GM21515 (cell line): ENCODE measurements around the gene CCNYL1.
A peak's percentile ranks its signal among the peaks of the same experiment; 100 is the strongest.
"Not testable (repeated sequence)": the region's sequence is repeated elsewhere in the genome, so short reads cannot be mapped to it uniquely, and the experiment has no call there.

Source experiments
- ATAC-seq: cut with Tn5 transposase; IDR thresholded peaks from one replicate; pipeline ENCODE4 v1.9.1; 2021; ENCODE audit not compliant: unreplicated experiment

The CCNYL1 gene

DNA sequence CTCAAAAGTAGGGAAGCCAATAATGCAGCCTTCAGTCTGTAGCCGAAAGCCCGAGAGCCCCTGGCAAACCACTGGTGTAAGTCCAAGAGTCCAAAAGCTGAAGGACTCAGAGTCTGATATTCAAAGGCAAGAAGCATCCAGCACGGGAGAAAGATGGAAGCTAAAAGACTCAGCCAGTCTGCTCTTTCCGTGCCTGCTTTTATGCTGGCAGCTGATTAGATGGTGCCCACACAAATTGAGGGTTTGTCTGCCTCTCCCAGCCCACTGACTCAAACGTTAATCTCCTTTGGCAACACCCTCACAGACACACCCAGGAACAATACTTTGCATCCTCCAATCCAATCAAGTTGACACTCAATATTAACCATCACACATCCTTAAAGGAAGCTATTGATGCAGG is 14.5 kb upstream of the CCNYL1 start:
- ATAC-seq, result not testable (repeated sequence)

DNA sequence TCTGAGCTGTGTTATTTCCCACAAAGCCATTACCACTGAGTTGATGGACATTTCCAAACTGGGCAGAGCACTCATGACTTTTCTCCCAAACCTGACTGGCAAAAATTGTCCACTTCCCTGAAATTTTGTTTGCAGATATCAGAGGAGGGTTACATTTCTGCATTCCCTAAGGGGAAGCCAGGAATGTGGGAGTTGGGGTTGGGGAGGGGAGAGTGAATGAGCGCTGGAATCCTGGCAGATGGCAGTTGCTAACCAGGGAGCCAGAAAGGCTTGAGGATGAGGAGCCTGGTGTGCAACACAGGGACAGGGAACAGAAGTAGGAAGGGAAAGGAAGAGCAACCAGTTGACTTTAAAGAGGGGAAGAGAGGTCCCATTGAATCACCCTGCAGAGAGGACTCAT is 14.0 kb upstream of the CCNYL1 start:
- ATAC-seq, result no peak

DNA sequence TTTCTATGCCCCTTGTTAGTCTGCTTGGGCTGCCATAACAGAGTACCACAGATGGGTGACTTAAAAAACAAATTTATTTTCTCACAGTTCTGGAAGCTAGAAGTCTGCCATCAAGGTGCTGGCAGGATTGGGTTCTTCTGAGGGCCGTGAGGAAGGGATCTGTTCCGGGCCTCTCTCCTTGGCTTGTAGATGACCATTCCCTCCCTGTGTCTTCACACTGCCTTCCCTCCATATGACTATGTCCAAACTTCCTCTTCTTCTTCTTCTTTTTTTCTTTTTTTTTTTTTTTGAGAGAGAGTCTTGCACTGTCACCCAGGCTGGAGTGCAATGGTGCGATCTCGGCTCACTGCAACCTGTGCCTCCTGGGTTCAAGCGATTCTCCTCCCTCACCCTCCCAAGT is 13.1 kb upstream of the CCNYL1 start:
- no peak for ATAC-seq

DNA sequence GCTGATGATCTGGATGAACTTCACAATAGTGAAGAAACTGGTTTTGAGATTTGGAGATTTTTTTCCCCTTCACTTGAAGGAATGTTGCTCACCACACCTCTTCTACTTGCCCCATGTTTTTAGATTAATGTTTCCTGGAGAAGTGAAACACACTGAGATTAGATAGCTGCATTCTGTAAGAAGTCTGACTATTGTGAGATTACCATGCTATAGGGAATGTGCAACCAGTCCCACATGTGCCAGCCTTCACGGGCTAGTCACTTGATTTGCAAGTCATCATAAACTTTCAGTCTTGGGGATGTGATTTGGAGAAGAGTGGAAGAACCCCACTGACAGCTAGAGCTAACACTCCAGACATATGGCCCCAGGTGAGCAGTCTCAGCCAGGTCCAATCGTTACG is 7.4 kb upstream of the CCNYL1 start:
- no peak for ATAC-seq

DNA sequence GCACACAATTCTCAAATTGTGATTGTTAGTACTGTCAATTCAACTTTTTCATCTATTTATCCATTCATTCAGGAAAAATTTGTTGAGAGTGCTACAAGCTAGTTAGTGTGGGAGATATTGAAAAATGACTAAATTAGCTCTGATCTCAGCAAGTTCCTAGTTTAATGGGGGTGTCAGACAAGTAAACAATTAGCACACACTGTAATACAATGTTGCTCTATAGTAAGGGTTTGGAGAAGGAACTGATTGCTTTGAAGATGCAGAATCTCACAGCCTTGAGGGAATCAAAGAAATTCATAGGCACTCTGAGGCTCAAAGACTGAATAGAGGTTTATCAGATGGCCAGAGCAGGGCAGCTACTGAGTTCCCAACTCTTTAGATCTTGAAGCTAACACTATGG is 6.8 kb upstream of the CCNYL1 start:
- ATAC-seq, result no peak

DNA sequence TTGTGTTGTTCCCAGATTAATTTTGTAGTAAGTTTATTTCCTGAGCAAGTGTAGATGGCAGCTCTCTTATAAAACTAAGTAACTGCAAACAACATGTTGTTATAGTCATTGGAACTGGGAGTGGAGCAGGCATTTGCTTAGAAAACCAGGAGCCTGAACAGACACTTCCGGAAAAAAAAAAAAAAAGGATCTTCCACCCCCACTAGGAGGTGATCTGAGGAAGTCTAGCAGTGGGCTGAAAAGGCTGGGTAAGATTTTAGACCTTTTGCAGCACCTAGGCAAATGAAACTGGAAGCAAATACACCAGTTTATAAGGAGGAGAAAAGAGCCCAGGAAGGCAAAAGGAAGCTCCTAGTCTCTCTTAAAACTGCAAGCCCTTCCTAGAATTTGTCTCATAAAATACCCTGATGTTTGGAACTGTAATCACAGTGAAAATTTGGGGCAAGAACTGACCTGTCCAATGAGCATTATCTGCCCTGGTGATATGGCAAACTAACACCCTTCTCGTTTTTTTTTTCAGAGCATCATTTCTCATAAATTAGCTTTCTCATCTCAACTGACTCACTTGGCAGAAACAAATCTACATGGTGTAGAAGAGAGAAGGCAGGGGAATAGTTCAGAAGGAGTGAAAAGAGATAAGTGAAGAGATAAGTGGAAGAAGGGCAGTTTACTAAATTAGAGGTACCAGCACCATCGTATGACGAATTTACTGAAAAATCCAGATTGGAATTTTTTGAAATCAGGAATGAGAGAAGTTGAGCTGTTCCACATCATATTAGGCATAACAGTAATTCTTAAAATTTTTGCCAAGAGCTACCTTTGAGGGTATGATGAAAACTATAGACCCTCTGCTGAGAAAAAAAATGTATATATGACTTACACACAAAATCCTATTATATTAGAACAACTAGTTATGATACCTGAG is 4.2 kb upstream of the CCNYL1 start:
- ATAC-seq, result no peak

DNA sequence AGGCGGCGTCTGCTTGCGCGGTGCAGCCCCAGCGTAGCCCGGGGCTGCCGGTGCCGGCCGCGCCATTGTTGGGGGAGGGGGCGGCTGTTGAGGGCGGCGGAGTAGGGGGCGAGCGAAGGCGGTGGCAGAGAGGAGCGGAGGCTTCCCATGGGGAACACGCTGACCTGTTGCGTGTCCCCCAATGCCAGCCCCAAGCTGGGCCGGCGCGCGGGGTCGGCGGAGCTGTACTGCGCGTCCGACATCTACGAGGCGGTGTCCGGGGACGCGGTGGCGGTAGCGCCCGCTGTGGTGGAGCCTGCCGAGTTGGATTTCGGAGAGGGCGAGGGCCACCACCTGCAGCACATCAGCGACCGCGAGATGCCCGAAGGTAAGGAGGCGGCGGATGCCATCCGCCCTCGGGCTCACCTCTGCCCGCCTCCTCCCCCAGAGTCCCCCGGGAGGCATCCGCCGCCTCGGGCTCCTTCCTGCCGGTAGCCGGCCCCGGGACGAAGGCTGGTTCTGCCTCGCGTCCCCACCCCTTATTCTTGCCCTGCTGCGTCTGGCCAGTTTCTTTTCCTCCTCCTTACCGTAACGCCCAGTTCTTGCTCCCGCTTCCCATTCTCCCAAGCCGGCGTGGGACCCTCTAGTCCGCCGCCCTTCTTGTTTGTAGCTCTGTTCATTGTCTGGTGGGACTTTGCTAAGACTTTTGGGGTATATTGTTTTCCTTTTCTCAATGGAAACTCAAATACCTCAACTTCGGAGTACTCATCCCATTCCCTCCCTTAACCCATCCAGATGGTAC is 500 bp downstream of the CCNYL1 start:
- peak; percentile 21 for ATAC-seq

DNA sequence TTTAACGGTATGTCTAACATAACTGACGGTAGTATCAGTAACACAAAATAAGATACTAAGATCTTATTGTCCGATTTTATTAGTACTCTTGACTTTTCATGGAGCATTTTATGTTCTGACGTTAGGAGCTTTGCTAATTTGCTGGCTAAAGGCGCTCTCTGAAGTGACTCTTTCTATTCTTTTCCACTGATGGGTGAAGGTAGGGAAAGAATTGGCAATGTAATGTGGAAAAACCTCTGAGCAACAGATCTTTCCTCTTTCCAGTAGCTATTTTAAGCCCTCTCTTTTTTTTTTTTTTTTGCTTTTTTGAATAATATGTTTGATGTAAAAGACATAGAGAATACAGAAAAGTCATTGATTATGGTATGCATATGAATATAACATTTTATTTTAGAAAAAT is 4.6 kb downstream of the CCNYL1 start:
- no peak for ATAC-seq

DNA sequence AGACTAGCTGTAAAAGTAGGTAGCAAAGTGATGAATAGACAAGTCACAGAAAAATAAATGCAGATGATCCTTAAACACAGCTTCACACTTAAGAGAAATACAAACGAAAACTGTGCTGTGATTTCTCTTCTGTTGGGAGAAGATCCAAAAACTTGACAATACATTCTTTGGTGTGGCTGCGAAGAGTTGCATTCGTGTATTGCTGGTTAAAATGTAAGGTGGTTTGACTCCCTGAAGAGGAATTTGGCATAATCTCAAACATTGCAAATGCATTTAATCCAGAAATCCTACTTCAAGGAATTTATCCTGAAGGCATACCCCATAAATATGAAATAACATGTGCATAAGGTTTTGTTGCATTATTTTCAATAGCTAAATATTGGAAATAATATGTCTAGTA is 7.1 kb downstream of the CCNYL1 start:
- ATAC-seq, result no peak

DNA sequence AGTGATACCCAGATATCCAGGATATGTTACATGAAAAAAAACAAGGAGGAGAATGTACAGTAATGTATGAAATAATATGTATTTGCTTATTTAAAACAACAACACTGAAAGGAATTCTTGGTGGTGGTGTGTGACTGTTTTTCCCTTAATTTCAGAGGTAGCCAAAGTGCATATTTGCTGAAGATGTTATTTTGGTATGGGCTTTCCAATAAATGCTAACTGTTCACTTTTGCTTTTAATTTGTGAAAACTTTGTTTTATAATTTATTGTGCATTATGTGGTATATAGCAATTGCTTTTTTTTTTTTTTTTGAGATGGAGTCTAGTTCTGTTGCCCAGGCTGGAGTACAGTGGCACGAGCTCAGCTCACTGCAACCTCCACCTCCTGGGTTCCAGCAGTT is 7.6 kb downstream of the CCNYL1 start:
- no peak for ATAC-seq

DNA sequence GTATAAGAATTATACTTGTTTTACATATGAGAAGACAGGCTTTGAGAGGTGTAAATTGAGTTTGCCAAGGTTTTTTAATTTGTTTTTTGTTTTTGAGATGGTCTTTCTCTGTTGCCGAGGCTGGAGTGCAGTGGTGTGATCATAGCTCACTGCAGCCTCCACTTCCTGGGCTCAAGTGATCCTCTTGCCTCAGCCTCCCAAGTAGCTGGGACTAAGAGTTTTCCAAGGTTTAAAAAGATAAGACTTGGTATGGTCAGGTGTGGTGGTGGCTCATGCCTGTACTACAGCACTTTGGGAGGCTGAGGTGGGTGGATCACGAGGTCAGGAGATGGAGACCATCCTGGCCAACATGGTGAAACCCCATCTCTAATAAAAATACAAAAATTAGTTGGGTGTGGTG is 8.2 kb downstream of the CCNYL1 start:
- not testable (repeated sequence) for ATAC-seq

DNA sequence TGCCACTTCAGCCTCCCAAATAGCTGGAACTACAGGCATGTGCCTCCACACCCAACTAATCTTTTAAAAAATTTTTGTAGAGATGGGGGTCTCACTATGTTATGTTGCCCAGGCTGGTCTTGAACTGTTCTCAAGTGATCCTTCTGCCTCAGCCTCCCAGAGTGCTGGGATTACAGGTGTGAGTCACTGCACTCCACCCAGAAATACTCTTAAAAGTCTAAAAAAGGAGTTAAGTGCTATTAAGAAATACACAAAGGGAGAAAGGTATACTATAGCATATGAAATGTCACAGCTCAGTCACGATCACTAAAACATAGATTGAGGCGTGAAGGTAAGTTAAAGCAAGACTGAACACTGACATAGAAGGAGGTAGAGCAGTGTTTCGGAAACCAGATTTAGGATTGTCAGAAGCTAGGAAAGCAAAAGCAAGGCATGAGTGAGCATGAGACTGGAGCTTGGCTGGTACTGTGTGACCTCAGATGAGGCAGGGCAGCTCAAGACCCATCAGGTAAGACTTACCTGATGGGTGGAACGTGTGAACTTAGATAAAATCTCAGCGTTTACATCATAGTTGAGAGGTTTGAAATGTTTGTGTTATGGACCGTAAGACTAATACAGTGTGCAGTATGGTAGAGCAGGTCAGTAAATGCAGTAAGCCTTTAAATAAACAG is 9.2 kb downstream of the CCNYL1 start:
- no peak for ATAC-seq

DNA sequence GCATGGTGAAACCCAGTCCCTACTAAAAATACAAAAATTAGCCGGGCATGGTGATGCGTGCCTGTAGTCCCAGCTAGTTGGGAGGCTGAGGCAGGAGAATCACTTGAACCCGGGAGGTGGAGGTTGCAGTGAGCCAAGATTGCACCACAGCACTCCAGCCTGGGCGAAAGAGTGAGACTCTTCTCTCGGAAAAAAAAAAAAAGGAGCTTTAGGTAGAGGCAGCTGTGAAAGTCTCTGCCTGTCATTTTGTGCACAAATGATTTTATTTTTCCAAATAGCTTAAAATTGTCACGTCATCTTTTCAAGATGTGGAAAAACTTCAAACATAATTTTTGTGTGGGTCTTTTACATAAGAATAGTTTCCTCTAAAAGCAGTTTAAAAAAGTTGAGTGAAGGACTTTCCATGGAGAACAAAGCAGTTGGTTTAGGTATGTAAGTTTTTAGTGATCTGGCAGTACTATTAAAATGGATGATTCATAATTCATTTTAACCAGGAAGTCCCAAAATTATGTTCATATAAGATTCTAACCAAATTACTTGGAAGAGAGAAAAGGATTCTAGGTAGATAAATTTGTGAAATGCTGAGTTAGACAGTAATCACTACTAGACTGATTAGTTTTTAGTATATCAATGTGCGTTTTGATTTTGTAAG is 11.5 kb downstream of the CCNYL1 start:
- no peak for ATAC-seq

DNA sequence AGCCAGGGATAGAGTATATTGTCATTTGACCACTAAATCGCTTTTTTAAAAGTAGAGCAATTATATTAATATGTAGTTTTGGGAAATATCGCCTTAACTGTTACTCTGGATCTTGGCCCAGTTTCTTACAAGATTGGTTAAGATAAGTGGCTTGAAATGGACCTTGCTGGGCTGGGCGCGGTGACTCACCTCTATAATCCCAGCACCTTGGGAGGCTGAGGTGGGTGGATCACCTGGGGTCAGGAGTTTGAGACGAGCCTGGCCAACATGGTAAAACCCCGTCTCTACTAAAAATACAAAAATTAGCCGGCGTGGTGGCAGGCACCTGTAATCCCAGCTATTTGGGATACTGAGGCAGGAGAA is 12.0 kb downstream of the CCNYL1 start:
- ATAC-seq, result not testable (repeated sequence)

DNA sequence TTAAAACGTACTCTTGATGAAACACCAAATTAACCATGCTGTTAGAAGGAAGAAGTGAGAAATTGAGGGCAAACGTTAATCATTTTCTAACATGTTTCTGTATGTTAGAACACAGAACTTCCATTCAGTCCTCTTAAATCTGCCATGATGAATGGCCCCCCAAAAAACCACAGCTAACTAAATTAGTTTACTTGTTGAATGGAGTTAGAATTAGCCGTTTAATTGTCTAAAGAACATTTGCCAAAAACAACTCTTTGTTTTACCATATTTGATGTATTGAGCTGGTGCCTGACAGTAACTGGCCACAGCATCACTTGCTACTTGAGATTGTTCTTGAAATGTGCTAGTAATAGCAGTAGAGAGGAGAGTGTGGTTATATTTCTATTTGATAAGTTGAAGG is 12.7 kb downstream of the CCNYL1 start:
- no peak for ATAC-seq

DNA sequence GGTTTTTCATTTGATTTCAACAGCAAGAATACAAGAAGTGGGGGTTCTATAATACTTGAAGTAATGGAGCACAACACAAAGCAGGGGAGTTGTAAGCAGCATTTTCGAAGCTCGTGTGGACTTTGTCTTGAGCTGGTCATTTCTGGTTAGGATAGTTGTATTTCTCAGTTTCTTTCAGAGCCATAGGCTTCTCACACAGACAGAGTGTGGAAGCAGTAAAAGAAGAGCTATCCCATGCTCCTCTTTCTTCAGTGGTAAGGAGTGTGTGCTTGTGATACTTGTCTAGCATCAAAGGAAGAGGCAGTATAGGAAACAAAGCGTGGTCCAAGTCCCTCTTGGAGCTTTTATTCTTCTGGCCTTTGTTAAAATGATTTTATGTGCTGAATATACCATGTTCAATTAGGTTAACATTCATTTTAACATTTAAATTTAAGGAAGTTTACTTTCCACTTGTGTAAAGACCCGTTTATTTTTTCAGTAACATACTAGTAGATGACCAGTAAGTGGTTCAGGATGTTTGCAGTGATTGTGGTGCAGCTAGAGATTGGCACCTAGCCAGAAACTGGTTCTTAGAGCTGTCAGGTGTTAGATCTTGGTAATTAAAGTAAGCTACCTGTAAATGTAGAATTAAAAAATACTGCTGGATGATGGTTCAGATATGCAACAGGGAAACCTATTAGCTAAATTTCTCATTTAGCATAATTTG is 14.6 kb downstream of the CCNYL1 start:
- ATAC-seq, result no peak

DNA sequence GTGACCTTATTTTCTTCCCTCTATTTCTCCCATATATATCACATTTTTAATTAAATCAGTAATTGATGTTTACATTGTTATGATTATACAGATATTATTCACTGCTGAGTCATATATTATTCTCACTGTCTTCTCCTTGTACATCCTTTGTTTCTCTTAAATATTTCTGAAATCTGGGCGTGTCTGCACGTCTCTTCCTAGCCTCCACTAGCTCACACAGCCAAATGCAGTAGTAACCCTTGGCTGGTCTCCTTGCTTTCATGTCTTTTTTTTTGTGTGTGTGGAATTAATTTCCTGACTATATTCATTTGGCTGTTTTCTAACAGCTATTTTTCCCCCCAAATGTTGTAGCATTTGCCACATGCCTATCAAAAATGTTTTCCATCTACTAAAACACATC is 15.8 kb downstream of the CCNYL1 start:
- no peak for ATAC-seq

DNA sequence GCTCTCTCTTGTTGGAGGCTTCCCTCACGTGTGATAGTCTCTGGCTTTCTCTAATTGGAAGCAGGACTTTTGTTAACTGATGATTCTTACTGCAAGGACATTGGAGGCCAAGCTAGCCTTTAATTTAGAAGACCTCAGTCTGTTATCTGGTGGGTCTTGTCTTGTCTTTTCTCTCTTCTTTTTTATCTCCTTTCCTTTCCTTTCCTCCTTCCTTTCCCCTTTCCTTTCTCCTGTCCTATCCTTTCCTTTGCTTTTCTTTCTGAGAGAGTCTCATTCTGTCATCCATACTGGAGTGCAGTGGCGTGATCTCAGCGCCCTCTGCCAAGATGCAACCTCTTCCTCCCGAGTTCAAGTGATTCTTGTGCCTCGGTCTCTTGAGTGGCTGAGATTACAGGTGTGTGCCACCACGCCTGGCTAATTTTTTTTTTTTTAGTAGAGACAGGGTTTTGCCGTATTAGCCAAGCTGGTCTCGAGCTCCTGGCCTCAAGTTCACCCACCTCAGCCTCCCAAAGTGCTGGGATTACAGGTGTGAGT is 18.1 kb downstream of the CCNYL1 start:
- ATAC-seq, result no peak

DNA sequence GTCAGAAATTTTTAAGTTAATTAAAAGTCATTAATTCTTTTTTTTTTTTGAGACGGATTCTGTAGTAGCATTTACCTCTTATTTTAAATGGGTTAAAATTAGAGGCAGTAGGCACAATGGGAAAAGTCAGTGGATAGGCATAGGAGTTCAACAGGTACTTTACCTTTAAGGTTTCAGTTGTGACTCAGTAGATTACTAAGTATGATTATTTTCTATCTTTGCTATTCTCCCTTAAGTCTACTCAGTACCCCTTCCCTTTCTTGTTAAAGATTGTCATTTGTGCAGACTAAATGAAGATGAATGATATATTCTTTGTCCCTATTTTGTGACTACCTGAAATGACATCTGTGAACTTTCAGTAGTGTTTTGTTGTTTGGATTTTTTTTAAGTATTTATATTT is 19.7 kb downstream of the CCNYL1 start:
- no peak for ATAC-seq

DNA sequence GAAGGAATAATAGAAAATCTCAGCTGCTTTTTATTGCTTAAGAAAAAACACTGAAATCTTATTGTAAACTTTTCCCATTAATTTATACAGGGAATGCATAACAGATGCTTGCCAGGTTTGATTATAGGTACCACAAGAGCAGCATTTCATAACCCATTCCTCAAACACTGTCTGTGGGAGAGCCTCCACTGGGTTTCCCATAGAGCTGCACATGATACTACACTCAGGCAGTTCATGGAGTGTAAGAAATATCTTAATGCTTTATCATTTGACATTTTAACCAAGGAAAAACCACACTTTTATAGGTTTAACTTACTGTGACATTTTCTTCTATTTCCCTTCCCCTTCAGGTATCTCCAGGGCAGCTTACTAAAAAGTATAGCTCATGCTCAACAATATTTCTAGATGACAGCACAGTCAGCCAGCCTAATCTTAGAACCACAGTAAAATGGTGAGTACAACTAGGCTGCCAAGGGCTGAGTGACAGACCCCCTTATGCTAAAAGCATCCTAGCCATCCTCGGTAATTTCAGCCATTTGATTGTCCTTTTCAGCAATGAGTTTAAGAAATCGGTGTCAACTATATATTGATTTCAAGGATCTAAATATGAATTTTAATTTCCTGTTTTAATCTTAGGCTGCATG is 22.3 kb downstream of the CCNYL1 start:
- no peak for ATAC-seq
